Measurements from ENCODE around the gene PGBD5.
A peak's percentile ranks its signal among the peaks of the same experiment; 100 is the strongest.

Gene PGBD5

DNA sequence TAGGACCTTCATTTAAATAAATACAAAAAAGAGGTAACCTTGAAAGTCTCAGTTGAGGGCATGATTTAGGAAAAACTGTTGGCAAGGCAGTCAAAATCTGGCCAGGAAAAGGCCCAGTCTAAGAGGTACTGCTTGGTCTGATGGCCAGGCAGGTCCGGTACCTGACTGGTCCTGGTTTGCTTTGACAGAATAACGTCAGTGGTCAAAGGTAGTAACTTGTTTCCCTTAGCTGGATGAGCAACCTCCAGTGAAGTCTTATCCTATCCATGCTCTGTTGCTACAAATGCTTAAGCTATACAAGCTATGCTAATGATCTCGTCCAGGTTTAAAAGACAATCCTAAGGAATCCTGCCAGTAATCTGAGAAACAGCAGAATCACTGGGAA lies 85.0 kb downstream of the PGBD5 start:
- H3K27ac Mint-ChIP-seq = no peak overlapping the region
- no peaks in the 10 kb centered on the region for H3K9me3 Mint-ChIP-seq
- H3K4me1 Mint-ChIP-seq = no peaks in the 10 kb centered on the region
- peaks cover 39% of the 10 kb centered on the region for H3K27me3 Mint-ChIP-seq
- no peak overlapping the region for H3K4me3 Mint-ChIP-seq
- DNase-seq (no peak), ATAC-seq (no peak)

DNA sequence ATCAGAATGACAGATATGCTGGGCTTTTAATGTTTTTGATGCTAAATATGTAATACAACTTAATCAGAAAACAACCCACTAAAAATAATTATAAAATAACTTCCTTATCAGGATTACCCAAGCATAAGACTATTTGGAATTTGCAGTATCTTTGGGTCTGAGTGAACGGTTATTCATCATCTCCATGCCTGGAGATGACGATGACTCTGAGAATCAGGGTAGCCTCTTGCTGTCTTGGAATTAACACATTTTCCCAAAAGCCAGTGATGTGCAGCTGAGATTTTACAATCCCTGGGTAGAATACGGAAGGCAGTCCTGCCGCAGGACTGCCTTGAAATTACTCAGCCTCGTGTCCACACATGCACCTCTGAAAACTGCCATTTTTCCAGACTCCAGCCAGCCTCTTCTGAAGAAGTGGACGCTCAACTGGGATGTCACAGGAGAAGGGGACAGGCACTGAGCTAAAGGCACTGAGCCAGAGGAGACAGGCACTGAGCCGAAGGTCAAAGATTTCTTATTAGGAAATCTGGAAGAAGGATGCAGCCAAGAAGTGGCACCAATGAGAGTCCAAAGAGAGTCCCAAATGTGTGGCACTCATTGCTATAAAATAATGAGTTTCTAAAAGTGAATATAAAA lies 85.5 kb downstream of the PGBD5 start:
- H3K27ac Mint-ChIP-seq = no peak overlapping the region

DNA sequence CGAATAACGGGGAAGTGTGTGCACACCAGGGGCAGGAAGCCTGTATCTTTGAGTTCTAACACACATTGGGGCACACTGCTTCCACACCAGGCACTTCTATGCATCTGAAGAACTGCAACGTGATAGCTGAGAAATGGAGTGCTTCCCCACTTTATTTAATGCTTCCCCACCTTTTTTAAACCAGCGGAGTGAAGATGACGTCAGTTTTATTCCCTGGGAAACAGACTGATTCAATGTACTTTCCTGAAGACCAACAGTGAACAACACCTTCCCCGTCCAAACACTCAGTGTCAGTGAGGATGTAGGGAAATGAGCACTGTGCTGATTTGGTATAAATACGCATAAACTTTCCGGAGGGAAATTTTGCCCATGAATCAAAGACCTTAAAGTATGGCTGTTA lies 87.1 kb downstream of the PGBD5 start:
- no peaks in the 10 kb centered on the region for H3K4me1 Mint-ChIP-seq
- DNase-seq = no peak
- no peak overlapping the region for H3K27ac Mint-ChIP-seq
- no peaks in the 10 kb centered on the region for H3K9me3 Mint-ChIP-seq
- no peak overlapping the region for H3K4me3 Mint-ChIP-seq
- H3K27me3 Mint-ChIP-seq = peaks cover 32% of the 10 kb centered on the region
- ATAC-seq = no peak

More for the DNA sequence above, 85.5 kb downstream of the PGBD5 start:
- ATAC-seq = no peak
- H3K27me3 Mint-ChIP-seq = peaks cover 39% of the 10 kb centered on the region
- H3K4me3 Mint-ChIP-seq = no peak overlapping the region
- no peak for DNase-seq
- H3K9me3 Mint-ChIP-seq = no peaks in the 10 kb centered on the region
- no peaks in the 10 kb centered on the region for H3K4me1 Mint-ChIP-seq

DNA sequence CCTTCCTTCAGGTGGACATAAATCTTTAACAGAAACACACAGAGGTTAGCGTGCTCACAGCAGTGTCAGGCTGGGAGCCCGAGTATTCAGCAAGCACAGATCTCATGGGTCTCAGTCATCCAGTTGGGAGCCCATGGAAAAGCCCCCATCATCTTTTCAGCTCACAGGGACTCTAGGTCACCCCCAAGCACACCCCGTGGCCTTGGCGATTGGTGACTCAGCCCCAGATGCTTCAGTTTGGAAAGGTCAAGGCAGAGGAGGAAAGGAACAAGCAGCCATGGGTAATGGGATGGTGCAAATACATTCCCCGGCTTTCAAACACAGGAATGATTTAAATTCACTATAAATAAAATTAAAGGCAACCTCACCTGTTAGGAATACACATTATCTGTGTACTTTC lies 88.9 kb downstream of the PGBD5 start:
- ATAC-seq = no peak
- no peak for DNase-seq
- peaks cover 29% of the 10 kb centered on the region for H3K27me3 Mint-ChIP-seq
- no peaks in the 10 kb centered on the region for H3K4me1 Mint-ChIP-seq
- H3K4me3 Mint-ChIP-seq = no peak overlapping the region
- no peak overlapping the region for H3K27ac Mint-ChIP-seq
- no peaks in the 10 kb centered on the region for H3K9me3 Mint-ChIP-seq

DNA sequence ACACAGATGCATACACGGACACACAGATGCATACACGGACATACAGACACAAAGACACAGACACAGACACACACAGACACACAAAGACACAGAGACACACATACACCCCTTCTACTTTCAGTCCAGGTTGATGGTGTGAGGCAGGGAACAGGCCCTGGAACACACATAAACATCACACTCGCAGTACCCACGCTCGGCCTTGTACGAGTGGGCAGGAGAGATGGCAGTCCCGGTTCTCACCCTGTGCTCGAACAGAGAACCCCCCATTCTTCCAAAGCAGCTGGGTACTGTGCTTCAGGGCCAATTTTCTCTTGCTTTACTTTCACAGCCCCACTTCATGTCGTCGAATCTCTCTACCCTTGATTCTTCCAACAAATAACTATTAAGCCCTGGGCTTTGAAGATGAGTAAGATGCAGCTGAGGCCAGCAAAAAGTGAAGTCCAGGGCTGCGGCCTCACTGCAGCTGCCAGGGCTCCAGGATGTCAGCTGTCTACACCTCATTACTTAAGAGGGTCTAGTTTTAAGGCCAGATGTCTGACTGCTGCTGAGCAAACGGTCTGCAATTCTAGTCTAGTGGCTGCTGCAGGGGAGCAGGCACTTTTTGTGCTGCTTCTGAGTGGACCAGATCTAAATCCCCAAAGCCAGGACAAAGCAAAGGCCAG lies 90.1 kb downstream of the PGBD5 start:
- no peak overlapping the region for H3K4me3 Mint-ChIP-seq
- ATAC-seq (no peak), DNase-seq (no peak)
- peaks cover 32% of the 10 kb centered on the region for H3K27me3 Mint-ChIP-seq
- peak overlapping the region in 1 of 2 donors; percentile 29 for H3K27ac Mint-ChIP-seq
- H3K4me1 Mint-ChIP-seq = no peaks in the 10 kb centered on the region
- H3K9me3 Mint-ChIP-seq = no peaks in the 10 kb centered on the region

DNA sequence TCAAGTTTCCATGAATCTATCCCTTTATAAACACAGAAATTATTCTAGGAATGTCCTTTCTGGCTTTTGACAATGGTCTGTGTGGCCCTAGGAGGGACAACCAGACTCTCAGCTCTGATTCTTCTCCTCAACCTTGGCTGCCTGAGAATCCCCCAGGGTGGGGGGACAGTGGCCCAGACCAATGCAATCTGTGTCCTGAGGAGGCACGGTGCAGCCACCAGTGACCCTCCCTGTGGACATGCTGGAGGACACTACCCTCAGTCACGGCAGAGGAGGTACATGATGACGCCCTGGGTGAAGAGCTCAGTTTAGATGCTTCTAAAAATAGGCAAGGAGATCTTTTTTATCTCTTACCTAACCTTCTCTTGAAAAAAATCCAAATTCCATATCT lies 91.7 kb downstream of the PGBD5 start:
- Mint-ChIP-seq H3K4me3 (no peak overlapping the region), H3K4me1 (no peaks in the 10 kb centered on the region), H3K27ac (no peak overlapping the region), H3K9me3 (no peaks in the 10 kb centered on the region), H3K27me3 (peaks cover 32% of the 10 kb centered on the region)
- DNase-seq (no peak), ATAC-seq (no peak)

DNA sequence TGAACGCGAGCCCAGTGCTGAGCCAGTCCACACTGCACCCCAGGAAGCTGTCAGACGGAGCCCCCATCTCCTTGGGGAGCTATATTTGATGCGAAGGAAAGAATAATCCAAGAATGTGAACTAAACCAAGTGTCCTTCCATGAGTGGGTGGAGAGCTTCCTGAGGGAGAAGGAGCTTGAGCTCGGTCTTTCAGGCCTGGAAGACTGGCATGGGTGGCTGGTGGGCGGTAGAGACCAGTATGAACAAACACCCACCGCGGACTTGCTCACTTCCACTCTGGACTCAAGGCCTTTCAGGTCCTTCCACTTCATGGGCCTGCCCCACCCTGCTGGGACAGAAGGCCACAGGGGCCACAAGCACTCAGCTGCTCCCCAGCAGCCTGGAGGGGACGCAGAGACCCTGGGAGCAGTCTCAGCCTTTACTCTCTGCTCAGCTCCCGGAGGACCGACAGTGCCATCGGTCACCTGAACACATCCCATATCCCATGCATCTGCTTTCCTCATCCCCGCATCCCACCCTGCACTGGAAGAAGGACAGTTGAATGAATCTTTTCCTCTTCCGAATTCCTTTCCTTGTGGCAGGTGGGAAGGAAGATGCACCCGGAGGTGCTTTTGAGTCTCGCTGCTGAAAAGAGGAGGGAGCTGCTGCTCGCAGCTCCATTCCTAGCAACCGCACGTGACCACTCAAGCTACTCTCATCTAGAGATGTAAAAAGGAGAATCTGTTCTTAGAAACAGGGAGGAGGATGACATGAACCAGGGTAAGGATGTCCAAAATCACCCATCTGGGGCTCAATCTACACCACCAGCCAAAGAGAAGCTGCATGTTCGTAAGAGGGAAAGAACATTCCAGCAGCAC lies 92.3 kb downstream of the PGBD5 start:
- H3K4me1 Mint-ChIP-seq = peaks cover under 1% of the 10 kb centered on the region
- ATAC-seq (no peak), DNase-seq (no peak)
- no peak overlapping the region for H3K4me3 Mint-ChIP-seq
- H3K9me3 Mint-ChIP-seq = no peaks in the 10 kb centered on the region
- H3K27ac Mint-ChIP-seq = peak overlapping the region in 1 of 2 donors; percentile 20
- H3K27me3 Mint-ChIP-seq = peaks cover 32% of the 10 kb centered on the region

DNA sequence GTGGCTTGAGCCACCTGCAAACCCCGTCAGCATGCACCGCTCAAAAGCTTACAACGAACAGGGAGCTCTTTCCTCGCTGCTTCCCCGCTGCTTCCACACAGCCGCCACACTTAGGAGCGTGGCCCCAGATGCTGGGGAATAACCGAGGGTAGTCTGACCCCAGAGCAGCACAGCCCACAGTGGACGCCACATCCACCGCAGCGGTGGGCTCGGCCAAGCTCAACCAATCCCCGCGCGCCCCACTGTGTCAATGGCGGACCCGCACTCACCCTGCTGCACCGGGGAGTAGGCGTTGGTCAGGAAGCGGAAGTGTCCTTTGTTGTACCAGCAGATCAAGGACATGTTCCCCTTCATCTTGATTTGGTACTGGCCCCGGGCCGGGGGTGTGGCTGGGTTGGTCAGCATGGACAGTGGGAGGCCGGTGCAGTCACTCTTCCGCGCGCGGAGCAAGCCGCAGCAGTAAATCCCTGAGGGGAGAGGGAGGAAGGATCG lies 93.5 kb downstream of the PGBD5 start:
- peaks cover 12% of the 10 kb centered on the region for H3K4me1 Mint-ChIP-seq
- no peak for ATAC-seq
- H3K4me3 Mint-ChIP-seq = peak overlapping the region in 1 of 2 donors; percentile 16
- no peaks in the 10 kb centered on the region for H3K9me3 Mint-ChIP-seq
- no peak overlapping the region for H3K27ac Mint-ChIP-seq
- H3K27me3 Mint-ChIP-seq = peaks cover 31% of the 10 kb centered on the region
- DNase-seq = no peak

DNA sequence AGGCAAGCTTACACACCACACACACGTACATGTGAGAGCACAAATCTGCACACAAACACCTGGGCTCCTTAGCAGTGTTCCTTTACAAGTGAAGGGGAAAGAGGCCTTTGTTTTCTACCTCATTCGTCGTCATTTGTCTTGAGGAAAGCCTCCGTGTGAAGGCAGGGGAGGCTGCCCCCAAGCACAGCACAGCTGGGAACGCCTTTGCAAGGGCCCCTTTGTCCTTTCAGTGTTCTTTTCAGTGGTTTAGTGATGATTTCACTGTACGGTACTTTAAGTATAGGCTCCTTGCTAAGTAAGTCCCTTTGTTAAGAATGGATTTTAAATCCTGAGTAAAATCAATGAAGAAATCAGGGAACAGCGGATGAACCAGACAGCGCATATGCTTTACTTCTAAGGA lies 94.1 kb downstream of the PGBD5 start:
- no peak for ATAC-seq

DNA sequence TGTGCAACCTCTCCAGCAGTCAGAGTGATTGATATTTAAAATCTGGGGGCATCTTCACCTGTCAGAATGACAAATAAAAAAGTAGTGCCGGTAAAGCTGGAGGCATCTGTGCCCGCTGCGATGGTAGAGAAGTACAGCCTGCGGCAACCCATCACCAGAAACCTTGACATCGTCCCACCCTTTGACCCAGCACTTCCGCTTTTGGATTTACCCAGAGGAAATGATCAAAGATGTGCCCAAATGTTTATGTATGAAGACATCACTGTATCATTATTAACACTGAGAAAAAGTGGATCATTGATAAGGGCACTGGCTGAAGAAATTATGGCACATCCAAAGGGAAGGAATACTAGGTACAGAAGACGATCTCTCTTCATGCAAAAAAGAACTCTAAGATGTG lies 96.0 kb downstream of the PGBD5 start:
- H3K4me1 Mint-ChIP-seq = peaks cover 15% of the 10 kb centered on the region
- no peak overlapping the region for H3K27ac Mint-ChIP-seq
- no peaks in the 10 kb centered on the region for H3K9me3 Mint-ChIP-seq

More for the DNA sequence above, 94.1 kb downstream of the PGBD5 start:
- Mint-ChIP-seq H3K4me1 (peaks cover 15% of the 10 kb centered on the region), H3K27ac (no peak overlapping the region), H3K4me3 (no peak overlapping the region), H3K9me3 (no peaks in the 10 kb centered on the region), H3K27me3 (peaks cover 26% of the 10 kb centered on the region)
- no peak for DNase-seq

DNA sequence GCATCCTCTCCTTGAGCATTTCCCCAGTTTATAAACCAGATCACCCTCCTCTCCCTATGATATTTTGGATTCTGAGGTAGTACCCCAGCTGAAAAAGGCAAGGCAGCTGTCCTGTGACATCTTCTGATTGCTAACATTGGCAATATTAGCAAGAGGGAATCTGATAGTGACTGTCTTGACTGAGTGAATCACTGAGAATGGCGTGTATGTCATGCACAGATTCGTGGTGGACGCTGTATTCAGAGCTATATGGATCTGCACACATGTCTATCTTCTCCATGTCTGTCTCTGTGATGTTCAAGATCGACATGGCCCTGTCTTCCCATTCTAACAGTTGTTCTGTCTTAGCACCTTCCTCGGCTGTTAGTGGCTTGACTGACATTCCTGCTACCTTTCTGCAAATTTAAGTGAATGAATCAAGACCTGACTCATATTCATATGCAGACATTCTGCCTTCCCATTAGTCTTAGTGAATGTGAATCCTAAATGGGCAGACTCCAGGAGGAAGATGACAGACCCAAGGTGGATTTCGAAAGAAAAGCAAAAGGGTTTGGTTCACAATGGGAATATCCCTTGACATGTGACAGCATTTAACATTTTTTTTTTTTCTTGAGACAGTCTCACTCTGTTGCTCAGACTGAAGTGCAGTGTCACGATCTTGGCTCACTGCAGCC lies 97.7 kb downstream of the PGBD5 start:
- DNase-seq = no peak
- Mint-ChIP-seq H3K27me3 (peaks cover 14% of the 10 kb centered on the region), H3K27ac (no peak overlapping the region), H3K9me3 (no peaks in the 10 kb centered on the region), H3K4me3 (no peak overlapping the region), H3K4me1 (peaks cover 15% of the 10 kb centered on the region)
- ATAC-seq = no peak

More for the DNA sequence above, 96.0 kb downstream of the PGBD5 start:
- DNase-seq (no peak), ATAC-seq (no peak)
- peaks cover 22% of the 10 kb centered on the region for H3K27me3 Mint-ChIP-seq
- H3K4me3 Mint-ChIP-seq = no peak overlapping the region

DNA sequence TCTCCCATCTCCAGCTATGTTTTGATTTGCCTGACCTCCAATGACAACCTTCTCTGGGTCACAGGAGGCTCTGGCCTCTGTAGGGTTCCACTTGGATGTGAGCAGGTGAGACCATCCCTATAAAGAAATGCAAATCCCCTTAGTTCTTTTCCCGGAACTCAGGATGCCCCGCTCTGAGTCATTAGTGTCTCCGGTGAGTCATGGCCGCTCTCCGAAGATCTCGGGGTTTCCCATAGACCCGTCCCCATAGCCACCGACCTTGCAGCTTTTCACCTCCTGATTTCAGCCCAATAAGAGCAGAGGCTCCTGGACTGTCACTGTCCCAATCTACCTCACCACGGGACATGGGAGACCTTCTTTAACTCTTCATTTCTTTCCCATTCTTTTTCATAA lies 98.2 kb downstream of the PGBD5 start:
- Mint-ChIP-seq H3K9me3 (no peaks in the 10 kb centered on the region), H3K4me1 (peaks cover 15% of the 10 kb centered on the region), H3K27me3 (peaks cover 8% of the 10 kb centered on the region), H3K27ac (peak overlapping the region in 1 of 2 donors; percentile 12), H3K4me3 (no peak overlapping the region)
- DNase-seq (no peak), ATAC-seq (peak; percentile 57)

DNA sequence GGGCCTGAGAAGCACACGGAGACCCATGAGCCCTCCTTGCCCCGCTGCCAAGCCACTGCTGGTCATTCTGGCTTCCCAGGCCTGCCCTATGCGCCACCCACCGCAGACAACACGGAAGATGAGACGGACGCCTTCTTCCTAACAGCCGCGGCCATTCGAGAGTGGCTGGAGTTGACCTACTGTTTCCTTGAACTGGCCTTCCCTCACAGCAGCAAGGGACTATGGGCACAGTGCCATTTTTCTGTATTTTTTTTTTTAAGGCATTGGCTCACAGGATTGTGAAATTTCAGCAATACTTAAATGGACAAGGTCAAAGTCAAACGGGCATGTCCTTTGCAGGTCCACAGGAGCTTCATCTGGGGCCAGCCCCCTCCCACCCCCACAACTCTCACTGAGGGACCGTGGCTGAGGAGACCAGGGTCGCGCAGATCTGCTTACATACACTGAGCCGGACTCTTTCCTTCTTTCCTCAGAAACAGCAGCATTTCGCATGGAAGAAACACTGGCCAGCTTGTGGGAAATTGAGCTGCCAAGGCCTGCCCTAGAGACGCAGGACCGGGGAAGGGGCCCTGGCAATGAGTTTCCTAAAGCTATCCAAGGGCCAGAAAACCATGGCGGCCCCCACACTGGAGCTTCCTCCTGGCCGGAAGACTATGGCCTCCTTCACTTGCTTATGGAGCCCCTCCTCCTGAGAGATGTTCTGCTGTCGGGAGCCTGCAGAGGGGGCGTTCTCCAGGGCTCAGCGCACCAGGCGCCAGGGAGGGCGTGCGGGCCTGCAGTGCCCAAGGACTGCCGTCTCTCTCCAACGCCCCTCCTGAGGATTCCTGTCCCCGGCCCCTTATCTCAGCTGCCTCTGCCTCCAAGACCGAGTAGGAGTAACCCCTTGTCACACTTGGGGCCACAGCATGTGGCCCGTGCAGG lies 98.9 kb downstream of the PGBD5 start:
- no peak for DNase-seq
- H3K9me3 Mint-ChIP-seq = no peaks in the 10 kb centered on the region

DNA sequence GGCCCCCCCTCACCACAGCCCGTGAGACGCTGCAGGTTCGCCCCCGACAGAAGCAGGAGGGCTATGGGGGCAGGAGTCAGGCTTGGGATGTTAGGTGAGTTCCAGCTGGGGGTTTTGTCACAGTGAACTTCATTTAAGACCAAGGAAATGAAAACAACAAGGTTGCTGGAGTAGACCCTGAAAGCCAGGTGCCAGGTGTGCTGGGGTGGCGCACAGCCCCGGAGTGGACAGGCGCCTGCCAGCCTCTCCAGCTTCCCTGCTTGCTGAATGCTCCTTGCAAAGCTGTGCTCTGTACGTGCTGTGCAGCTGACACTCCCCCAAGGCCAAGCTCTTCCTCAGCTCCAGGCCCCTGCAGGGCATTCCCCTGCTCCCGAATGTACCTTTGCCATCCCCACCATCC lies 102.4 kb downstream of the PGBD5 start:
- H3K9me3 Mint-ChIP-seq = no peaks in the 10 kb centered on the region
- peaks cover 13% of the 10 kb centered on the region for H3K4me1 Mint-ChIP-seq
- no peak for ATAC-seq
- no peaks in the 10 kb centered on the region for H3K27me3 Mint-ChIP-seq
- DNase-seq = no peak
- no peak overlapping the region for H3K27ac Mint-ChIP-seq
- H3K4me3 Mint-ChIP-seq = no peak overlapping the region

More for the DNA sequence above, 98.9 kb downstream of the PGBD5 start:
- H3K27ac Mint-ChIP-seq = peak overlapping the region in 1 of 2 donors; percentile 12
- peak; percentile 31 for ATAC-seq
- no peak overlapping the region for H3K4me3 Mint-ChIP-seq
- peaks cover 15% of the 10 kb centered on the region for H3K4me1 Mint-ChIP-seq
- peaks cover 8% of the 10 kb centered on the region for H3K27me3 Mint-ChIP-seq

Measured in stimulated activated naive CD8-positive, alpha-beta T cell treated with anti-CD3 and anti-CD28 coated beads, Interleukin-15, amount 100 ng/mL, for 72 hours (primary cell).